Measurements from ENCODE around the gene ERAP2. TPM values are rescaled to one million over a fixed set of nuclear protein-coding genes. Genes with fewer than 3 reads are reported as not detected.

The ERAP2 gene
- polyA plus RNA-seq, 3 donors = 3.0 to 20.4 (median 3.4) TPM

DNA sequence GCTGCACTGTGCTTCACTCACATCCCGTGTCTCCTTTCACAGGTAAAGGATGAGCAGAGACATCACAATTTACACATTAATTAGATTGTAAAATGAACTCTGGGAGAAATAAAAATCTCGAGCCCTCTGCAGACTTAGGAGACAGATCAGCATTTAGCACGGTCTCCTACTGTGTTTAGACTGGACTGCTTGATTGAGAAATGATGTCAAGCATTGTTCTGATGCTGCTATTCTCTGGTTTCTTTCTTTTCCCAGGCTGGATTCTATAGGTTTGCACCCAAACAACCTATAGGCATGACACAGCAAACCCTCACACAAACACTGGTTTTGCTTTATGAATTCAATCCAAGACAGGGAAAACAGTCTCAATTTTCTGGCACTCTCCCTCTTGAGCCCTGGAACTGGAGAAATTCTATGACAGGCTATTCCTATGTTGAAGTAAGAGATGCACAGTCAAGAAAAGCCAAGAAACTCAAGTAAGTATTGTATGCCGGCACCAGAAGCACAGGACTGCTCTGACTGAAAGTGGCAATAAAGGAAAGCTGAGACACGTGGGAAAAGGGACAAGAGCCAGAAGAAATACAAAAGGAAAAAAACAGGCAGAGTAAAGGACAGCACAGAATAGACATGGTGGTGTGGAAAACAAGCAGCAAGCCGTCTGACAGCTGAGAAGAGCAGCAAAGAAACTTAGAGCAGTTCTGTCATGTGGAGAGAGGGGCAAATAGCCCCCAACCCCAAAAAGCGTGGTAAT lies 24.8 kb upstream of the ERAP2 start:
- H3K4me3 Mint-ChIP-seq = no peak overlapping the region
- WGBS (ENCODE audit: insufficient coverage) = 93% methylated on average over 4 of the region's 7 CpGs
- H3K9ac ChIP-seq (ENCODE audit: insufficient read depth, low read length, poor library complexity, severe bottlenecking) = no peak overlapping the region
- H3K79me2 ChIP-seq (ENCODE audit: insufficient read depth, low read length) = no peaks in the 10 kb centered on the region
- H3K27me3 Mint-ChIP-seq (ENCODE audit: low read depth in 3 of 3) = no peaks in the 10 kb centered on the region
- H3K4me1 ChIP-seq (ENCODE audit: control insufficient read depth in 1 of 2, insufficient read depth in 2 of 2, low read length in 2 of 2) = peaks cover 13 to 17% of the 10 kb centered on the region in 2 donors
- no peaks in the 10 kb centered on the region for H3K36me3 Mint-ChIP-seq
- H3K36me3 ChIP-seq (replicated peaks in 1 of 2; ENCODE audit: control insufficient read depth in 1 of 2, insufficient read depth in 2 of 2, low read length in 2 of 2) = no peaks in the 10 kb centered on the region
- no peaks in the 10 kb centered on the region for H3K27me3 ChIP-seq (ENCODE audit: control insufficient read depth in 2 of 2, insufficient read depth in 2 of 2, low read length in 2 of 2)
- no peak overlapping the region for H2AFZ ChIP-seq (ENCODE audit: insufficient read depth, low read depth, low read length, poor library complexity, severe bottlenecking)
- no peaks in the 10 kb centered on the region for H4K20me1 ChIP-seq (ENCODE audit: insufficient read depth, low read length)
- no peak overlapping the region for H3K27ac ChIP-seq (ENCODE audit: low read depth in 1 of 2, low read length in 2 of 2)
- H3K27ac Mint-ChIP-seq = no peak overlapping the region
- peaks cover 13% of the 10 kb centered on the region for H3K4me1 Mint-ChIP-seq
- H3K9me3 ChIP-seq (replicated peaks in 1 of 2; ENCODE audit: control insufficient read depth in 1 of 2, insufficient read depth in 1 of 2, low read length in 2 of 2) = no peaks in the 10 kb centered on the region
- intact Hi-C loops (cut with micrococcal nuclease) = no loop called here
- DNase-seq = no peak
- no peak overlapping the region for H3K4me3 ChIP-seq (replicated peaks in 1 of 3; ENCODE audit: low read depth in 2 of 3, low read length in 3 of 3)
- H3K4me2 ChIP-seq (replicated peaks; ENCODE audit: extremely low read depth, low read length, poor library complexity, severe bottlenecking) = no peak overlapping the region
- TF ChIP-seq, protein P1, sequence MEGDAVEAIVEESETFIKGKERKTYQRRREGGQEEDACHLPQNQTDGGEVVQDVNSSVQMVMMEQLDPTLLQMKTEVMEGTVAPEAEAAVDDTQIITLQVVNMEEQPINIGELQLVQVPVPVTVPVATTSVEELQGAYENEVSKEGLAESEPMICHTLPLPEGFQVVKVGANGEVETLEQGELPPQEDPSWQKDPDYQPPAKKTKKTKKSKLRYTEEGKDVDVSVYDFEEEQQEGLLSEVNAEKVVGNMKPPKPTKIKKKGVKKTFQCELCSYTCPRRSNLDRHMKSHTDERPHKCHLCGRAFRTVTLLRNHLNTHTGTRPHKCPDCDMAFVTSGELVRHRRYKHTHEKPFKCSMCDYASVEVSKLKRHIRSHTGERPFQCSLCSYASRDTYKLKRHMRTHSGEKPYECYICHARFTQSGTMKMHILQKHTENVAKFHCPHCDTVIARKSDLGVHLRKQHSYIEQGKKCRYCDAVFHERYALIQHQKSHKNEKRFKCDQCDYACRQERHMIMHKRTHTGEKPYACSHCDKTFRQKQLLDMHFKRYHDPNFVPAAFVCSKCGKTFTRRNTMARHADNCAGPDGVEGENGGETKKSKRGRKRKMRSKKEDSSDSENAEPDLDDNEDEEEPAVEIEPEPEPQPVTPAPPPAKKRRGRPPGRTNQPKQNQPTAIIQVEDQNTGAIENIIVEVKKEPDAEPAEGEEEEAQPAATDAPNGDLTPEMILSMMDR (IDR thresholded peaks at IDR 0.05) = no peak
- H3K9me3 Mint-ChIP-seq = peaks cover 0 to 5% (median 3%) of the 10 kb centered on the region in 7 donors

DNA sequence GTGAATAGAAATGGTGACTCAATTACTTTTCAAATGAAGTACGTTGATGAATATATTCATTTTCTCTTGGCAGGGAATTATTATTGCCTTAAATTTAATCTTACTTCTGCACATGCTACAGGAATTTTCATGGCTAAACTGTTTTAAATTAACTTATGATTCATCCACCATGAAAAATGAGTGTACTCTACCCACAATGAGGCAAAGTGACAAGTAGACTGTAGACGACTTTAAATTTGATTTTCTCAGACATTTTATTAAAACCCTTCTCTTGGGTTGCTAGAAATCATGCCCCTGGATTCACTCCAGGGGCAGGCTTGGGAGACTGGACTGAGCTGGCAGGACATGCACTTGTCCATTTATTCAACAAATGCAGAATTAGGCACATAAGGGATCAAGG lies 23.5 kb upstream of the ERAP2 start:
- peaks cover 0 to 2% (median 0%) of the 10 kb centered on the region in 3 donors for H3K27me3 Mint-ChIP-seq (ENCODE audit: low read depth in 3 of 3)
- Histone ChIP-seq H4K20me1 (ENCODE audit: insufficient read depth, low read length) (no peaks in the 10 kb centered on the region), H3K9me3 (replicated peaks in 1 of 2; ENCODE audit: control insufficient read depth in 1 of 2, insufficient read depth in 1 of 2, low read length in 2 of 2) (no peaks in the 10 kb centered on the region), H2AFZ (ENCODE audit: insufficient read depth, low read depth, low read length, poor library complexity, severe bottlenecking) (no peak overlapping the region), H3K27ac (ENCODE audit: low read depth in 1 of 2, low read length in 2 of 2) (no peak overlapping the region), H3K9ac (ENCODE audit: insufficient read depth, low read length, poor library complexity, severe bottlenecking) (no peak overlapping the region), H3K4me3 (replicated peaks in 1 of 3; ENCODE audit: low read depth in 2 of 3, low read length in 3 of 3) (no peak overlapping the region), H3K27me3 (ENCODE audit: control insufficient read depth in 2 of 2, insufficient read depth in 2 of 2, low read length in 2 of 2) (no peaks in the 10 kb centered on the region), H3K4me2 (replicated peaks; ENCODE audit: extremely low read depth, low read length, poor library complexity, severe bottlenecking) (no peak overlapping the region), H3K4me1 (ENCODE audit: control insufficient read depth in 1 of 2, insufficient read depth in 2 of 2, low read length in 2 of 2) (peaks cover 13 to 17% of the 10 kb centered on the region in 2 donors), H3K36me3 (replicated peaks in 1 of 2; ENCODE audit: control insufficient read depth in 1 of 2, insufficient read depth in 2 of 2, low read length in 2 of 2) (no peaks in the 10 kb centered on the region), H3K79me2 (ENCODE audit: insufficient read depth, low read length) (no peaks in the 10 kb centered on the region)
- no peak overlapping the region for H3K4me3 Mint-ChIP-seq
- no CpG with 5 or more reads among the region's 2 CpGs for WGBS (ENCODE audit: insufficient coverage)
- H3K27ac Mint-ChIP-seq = no peak overlapping the region
- TF ChIP-seq, protein P1 (IDR thresholded peaks at IDR 0.05) = no peak
- DNase-seq = no peak
- no peaks in the 10 kb centered on the region for H3K36me3 Mint-ChIP-seq
- peaks cover 15% of the 10 kb centered on the region for H3K4me1 Mint-ChIP-seq
- intact Hi-C loops (cut with micrococcal nuclease) = no loop called here
- peaks cover 0 to 5% (median 3%) of the 10 kb centered on the region in 7 donors for H3K9me3 Mint-ChIP-seq
